Stimulated activated CD8-positive, alpha-beta memory T cell treated with anti-CD3 and anti-CD28 coated beads, Interleukin-2, amount 100 ng/mL, for 48 hours (primary cell): Measurements from ENCODE around the gene MRPL17.
"Not testable (repeated sequence)": the region's sequence is repeated elsewhere in the genome, so short reads cannot be mapped to it uniquely, and the experiment has no call there.

Experiments used
- DNase-seq, 2 donors: peaks; one replicate each; pipeline ENCODE4 v3.0.0-alpha.2; 2020; ENCODE audit warnings: low read depth in 2 of 2

MRPL17 gene

DNA sequence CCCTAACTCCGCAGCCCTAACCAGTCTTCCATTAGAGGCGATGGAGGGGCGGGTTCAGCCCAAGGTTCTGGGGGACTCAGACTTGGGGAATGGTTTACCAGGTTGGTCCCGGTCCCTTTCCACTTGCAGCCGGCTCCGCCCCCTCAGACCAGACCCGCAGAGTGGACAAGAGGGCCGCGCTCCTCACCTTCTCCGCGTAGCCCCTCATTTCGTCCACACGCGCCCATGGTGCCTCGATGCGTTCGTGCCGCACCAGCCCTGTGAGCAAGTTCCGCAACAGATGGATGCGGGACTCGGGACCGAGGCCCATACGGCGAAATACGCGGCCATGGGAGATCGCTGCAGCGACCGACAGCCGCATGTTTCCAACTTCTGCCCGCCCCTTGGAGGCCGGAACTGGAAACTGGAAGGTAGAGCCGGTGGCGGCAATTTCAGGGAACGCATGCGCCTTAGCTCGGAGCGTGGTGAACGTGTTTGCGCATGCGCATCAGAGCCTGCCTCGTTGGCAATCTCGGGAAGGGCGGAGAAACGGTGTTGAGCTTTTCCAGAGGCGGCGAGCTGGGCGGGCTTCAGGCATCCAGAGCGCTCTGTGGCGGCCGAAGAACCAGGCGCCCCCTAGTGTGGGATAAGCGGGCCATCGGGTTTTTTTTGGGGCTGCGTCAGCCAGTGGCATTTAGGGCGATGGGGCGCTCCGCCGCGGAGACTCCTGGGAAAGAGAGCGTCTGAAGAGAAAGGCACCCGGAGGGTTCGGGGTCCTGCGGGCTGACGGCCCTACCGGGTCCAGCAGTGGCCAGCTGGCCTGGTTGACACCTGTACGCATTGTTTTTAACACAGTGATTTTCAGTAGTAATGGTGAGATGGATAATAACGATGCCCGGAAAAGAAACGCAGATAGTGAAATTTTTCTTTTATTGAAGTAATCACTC lies at the start of gene MRPL17:
Gene MRPL17, minus strand, starts transcription at position 405 of the 926 bp plus-strand sequence. Its CDS starts 44 bp downstream, at position 361.
- peak; percentile 96 to 99 for DNase-seq

DNA sequence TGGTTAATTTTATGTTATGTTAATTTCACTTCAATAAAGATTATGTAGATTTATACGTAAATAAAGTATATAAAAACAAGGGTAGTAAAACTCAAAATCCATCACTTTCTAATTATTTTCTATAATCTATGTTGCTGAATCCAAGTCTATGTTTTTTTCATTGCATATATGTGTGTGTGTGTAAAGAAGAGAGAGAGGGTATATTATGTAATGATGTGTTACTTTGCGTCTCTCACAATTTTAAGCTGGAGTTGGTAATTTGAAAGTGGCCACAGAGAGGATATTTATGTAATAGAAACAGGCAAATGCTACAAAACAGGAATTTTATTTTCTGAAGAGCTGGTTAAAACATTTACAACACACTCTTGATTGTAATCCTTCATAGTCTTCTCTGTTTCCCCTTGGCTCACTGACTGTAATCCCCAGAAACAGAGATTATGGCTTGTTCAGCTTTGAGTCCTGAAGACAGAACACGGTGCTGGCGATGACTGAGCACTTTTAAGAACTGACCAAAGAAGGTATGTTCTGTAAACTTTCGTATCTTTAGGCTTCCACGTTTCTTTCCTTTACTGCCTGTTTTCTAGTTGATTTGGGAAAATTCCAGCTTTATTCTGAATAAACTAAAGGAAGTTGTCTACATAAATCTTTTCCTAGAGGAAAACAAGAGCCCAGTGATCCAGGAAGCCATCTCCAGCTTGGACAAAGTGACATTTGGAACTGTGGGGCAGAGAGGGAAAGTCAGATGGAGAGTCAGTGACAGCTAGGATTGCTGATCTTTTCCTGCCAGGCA lies 45.0 kb upstream of the MRPL17 start:
- DNase-seq, result no peak

DNA sequence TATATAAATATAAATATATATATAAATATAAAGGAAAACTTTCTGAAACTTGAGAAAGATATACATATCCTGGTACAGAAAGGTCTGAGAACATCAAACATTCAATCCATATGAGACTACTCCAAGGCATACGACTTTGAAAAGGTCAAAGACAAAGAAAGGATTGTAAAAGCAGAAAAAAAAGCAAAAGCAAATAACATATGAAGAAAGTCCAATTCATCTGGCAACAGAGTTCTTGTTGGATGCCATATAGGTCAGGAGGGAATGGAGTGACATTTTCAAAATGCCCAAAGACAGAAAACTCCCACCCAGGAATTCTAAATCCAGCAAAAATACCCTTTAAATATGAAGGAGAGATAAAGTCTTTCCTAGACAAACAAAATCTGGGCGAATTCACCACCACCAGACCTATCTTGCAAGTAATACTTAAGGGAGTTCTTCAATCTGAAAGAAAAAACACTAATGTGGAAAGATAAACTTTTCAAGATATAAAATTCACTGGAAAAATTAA lies 42.3 kb upstream of the MRPL17 start:
- no peak for DNase-seq

DNA sequence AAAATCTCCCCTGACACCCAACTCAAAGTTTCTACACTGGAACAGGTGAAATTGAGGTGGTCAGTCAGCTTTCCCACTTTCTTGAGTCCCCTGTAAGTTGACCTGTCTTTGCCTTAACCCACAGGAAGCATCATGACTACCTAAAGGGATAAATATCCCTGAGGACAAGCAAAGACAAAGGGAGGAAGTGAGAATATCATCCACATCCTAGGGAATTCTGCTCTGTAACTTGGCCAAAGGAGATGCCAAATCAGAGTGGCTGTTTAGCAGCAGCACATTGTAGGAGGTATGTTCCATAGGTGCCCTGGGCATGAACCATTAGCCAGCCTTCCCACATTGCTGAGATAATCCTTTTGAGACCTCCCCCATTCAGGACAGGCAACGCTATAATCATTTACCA lies 40.9 kb upstream of the MRPL17 start:
- no peak for DNase-seq

DNA sequence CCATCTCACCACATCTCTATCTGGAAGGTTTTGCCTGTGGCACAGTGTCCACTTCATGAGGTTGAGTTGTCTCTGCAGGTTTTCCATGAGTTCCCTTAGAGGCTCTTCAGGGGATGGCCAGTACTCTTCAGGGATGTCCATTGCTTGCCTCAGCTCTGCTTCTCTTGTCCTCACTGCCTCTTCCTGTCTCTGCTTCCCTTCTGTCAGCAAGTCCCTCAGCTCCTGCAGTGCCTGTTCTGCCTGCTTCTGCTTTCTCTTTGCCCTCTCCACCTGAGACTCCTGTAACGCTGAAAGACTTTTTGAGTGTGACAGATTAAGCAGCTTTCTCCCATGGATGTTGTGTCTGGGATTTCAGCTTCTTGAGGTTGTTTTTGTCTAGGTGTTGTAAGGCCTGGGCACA lies 38.2 kb upstream of the MRPL17 start:
- DNase-seq, result no peak

DNA sequence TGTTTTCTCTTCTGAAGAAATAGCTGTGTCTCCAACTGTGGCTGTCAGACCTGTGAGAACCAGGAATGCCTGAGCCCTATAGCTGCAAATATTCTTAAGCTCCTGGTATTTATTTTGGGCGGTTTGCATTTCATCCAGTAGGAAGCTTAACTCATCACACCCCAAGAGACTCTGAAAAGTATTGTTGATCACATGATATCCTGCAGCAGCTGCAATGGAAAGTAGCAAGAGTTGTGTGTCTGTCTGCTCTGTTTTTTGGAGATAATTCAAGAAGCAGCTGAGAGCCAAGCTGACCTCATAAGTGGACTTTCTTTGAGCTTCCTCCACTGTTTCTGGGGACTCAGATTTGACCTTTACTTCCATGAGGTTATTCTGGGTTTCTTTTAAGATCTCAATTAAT lies 36.4 kb upstream of the MRPL17 start:
- DNase-seq, result no peak

DNA sequence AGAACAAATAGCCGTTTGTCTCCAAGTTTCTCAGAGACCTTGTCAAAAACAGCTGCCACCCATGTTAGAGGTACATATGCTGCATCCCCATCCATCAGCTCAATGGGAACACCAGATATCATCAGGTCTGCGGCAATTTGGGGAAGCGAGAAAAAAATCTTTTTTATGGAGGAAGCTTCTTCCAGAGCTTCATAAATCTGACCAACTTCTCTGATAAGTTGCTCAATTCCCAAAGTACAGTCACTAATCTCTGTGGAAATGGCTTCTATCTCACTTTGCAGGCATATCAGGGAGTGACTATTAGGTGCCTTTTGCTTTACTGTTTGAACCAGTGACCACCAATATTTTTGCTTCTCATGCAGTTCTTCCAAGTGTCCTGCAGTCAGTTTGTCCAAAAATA lies 34.3 kb upstream of the MRPL17 start:
- DNase-seq, result no peak

DNA sequence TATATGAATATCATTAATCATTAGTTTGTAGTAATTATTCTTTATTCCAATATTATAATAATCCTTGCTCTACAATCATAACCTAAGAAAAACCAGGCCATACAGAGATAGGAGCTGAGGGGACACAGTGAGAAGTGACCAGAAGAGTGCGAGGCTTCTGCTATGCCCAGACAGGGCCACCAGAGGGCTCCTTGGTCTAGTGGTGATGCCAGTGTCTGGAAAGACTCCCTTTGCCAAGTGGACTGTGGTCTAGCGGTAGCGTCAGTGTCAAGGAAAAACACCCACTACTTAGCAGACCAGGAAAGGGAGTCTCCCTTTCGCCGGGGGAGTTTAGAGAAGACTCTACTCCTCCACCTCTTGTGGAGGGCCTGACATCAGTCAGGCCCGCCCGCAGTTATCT lies 28.4 kb upstream of the MRPL17 start:
- peak; percentile 18 to 43 for DNase-seq

DNA sequence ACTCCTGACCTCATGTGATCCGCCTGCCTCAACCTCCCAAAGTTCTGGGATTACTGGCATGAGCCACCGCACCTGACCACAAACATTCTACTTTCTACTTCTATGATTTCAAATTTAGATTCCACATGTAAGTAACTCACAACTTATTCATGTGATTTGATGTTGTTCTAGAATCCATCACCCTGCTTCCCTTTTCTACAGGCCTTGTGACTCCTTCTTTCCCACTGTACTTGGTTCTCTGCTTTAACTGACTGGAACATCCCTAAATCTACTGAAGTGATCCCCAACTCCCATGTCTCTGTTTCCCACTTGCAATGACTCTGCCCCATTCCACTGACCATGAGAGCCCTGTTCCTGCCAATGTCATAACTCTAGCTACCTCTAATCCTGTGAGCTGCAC lies 25.7 kb upstream of the MRPL17 start:
- no peak for DNase-seq

DNA sequence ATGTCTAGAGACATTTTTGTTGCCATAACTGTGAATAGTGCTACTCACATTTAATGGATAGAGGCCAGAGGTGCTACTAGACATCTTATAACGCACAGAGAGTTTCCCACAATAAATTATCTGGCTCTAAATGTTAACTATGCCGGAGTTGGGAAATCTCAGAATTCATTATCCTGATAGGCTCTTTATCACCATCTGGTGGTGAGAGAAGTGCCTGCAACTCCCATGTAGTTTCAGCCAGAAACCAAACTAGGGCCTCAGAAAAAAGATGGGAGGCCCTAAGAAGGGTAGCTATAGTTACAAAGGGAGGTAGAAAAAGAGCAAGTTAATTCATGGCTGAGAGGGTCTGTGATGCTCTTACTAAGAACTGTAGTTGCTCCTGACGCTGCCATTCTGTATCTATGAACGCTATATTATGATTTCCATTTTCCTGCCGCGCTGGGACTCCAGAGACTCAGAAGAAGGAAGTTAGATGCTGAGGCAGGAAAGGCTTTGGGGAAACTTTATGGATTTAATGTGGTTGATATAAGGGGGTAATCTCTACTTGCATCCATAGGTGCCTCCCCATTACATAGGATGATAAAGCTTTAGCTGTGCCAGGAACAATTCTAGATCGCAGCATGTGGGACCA lies 22.9 kb upstream of the MRPL17 start:
- DNase-seq, result no peak

DNA sequence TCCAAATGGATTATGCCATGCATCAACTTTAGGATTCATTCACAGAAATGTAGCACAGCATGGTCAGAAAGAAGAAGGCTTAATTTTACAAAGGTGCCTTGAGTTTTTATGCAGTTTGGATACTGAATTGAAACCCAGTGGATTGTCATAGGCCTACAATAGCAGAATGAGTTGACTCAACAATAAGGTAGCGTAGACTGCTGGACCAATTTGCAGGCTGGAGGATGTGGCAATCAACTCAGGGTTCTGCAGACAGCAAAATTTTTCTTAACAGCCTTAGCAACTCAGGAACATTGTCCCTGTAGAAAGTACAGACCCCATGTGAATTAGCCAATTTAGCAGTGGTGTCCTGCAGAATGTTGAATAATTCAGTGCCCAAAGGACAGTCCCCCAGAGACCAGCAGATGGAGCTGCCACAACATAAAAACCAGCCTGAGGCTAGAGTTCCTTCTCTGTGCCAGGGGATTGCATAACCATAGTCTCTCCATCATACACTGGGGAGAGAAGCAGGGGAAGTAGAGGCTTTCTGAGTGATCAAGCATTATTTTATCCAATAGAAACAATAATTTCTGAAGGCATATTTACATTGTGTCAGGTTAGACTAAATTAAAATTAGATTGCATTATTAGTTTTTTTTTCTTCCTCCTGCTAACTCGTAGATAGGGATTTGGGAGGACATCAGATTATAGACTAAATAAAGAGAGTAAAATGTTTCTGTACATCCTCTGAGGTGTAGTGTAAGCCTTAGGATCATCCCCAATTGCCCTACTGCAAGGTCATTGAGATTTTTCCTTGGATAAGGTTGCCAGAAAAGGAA lies 20.3 kb upstream of the MRPL17 start:
- DNase-seq, result no peak

DNA sequence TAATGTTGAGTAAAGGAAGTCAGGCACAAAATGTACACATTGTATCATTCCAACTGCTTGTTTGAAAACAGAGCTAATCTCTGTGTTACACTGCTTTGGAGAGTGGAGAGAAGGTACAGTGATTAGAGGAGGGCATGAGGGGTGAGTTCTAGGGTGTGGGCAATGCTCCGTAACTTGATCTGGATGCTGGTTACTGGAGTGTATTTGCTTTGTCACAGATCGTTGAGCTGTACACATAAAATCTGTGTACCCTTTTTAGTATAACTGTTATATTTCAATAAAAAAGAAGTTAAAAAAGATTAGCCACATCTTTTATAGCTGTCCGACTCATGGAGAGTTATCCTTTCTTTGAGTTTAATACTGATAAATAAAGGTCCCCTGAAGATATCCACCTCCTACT lies 18.8 kb upstream of the MRPL17 start:
- not testable (repeated sequence) for DNase-seq

DNA sequence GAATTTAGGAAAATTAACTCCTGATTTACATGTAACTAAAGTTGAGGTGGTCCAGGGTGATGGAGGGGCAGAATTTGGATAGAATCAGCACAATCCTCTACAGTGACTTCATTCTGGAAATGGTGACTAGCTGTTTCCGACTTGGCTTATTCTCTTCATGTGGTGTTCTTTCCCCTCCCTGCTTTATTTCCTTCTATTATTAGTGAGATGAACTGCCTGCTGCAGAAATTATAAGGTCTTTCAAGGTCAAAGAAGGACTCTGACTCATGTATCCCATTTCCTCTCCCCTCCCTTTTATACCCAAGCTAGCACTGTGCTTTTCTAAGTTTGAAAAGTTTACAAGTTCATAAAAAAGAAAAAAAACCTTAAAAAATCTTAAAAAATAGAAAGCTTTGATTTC lies 12.2 kb upstream of the MRPL17 start:
- DNase-seq, result no peak

DNA sequence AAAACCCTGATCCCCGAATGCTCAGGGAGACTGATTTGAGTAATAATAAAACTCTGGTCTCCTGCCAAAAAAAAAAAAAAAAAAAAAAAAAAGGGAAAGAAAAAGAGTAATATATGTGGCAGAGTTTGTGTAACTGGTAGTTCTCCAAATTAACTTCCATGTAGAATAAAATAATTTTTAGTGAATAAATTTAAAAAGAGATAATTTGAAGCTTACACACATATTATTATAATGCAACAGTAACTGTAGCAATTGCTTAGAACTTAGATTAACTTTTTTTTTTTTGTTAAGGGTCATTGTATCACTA lies 11.0 kb upstream of the MRPL17 start:
- DNase-seq, result no peak

DNA sequence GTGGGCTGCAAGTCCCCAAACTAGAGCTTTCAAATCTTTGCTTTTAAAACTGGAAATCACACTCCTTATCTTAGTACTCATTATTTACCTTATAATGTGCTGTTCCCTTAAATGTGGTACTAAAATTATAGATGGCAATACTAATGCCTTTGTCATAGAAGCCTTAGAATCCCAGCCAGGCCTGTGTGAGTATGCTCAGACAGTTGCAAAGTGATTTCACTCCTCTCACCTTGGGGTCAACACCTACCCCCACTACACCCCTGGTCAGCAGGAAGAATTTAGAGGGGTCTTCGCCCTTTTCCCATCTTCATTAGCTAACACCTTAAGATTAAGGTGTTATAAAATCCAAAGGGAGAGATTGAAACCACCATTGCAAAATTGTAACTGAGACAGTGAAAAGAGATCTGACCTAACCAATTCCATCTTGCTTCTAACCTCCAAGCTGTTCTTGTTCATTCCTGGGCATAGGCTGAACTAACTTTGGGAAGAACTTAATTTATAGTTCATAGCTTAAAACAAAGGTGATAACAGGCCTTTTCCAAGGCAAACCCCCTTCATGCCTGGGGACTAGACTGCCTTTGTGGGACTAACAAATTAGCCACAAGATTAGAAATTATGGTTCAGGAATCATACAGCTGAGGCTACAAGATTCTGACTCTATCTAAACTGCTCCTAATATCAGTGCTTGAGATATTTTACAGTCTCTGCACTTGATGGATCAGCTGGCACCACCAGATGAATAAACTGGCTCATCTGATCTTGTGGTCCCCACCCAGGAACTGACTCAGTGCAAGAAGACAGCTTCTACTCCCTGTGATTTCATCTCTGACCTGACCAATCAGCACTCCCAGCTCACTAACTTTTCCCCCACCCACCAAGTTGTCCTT lies 10.4 kb upstream of the MRPL17 start:
- peak; percentile 13 to 34 for DNase-seq

DNA sequence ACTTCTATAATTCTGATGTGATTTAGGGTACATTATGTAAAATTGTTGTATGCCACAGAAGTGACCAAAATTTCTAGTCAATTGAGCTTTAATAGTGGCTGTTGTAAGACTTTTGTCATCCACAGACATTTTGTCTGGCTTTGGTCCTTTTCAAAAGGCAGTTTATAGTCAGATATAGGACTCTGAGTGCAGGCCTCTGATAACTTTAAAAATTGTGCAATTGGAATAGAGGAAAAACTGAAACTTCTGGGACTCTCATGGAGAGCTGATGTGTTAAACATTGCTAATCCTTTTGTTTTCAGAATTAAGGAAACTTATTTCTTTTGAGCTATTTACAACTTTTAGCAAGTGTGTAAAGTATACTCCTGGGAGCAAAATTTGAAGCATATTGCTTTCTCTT lies 9.0 kb upstream of the MRPL17 start:
- no peak for DNase-seq

DNA sequence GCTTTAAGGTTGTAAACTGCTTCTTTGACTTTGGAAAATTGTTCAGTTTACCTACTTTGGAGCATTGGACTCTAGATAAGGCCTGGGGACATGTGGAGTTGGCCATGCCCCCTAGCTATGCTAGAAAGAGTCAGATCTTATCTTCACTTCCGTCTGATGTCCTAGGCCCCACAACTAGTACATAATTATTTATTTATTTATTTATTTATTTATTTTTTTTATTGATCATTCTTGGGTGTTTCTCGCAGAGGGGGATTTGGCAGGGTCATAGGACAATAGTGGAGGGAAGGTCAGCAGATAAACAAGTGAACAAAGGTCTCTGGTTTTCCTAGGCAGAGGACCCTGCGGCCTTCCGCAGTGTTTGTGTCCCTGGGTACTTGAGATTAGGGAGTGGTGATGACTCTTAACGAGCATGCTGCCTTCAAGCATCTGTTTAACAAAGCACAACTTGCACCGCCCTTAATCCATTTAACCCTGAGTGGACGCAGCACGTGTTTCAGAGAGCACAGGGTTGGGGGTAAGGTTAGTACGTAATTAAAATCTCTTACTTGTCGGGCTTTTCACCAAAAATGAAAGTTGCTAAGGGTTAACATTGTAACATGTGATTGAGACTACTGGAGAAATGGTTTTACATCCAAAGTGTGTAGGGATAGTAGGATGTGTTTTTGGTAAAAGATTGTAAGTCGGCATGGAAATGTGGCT lies 7.4 kb upstream of the MRPL17 start:
- not testable (repeated sequence) for DNase-seq

DNA sequence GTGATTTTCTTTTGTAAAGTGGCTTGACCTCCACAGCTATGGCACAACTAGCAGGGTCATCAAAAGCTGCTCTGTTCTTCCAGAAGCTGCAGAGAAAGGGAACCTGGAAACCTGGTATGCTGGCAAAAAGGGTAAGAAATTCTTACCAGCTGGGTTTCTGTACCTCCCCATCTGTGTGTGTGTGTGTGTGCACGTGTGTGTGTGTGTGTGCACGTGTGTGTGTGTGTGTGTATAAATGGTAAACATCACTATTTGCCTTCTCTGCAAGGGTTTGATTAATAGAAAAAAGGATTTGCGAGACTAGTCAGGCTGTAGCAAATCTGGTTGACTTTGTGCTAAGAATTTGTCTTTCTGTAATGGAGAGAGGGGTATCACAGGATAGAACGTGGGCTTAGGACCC lies 4.7 kb upstream of the MRPL17 start:
- no peak for DNase-seq

DNA sequence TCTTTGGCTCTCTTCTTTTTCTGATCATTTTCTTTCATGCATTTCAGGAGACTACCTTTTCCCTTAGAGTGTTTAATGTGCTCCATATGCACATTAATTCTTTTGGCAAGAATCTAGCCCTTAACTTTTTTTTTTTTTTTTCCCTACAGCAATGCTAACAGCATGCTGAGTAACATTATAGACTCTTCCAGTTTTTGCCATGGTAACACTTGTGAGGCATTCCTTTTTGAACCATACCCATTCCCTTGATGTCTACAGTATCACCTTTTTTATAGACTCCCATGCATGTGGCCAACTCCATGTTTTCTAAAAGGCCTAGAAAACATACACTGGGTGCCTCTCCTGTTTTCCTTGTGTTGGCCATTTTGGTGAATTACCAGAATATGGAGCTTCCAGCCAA lies 2.9 kb upstream of the MRPL17 start:
- no peak for DNase-seq

DNA sequence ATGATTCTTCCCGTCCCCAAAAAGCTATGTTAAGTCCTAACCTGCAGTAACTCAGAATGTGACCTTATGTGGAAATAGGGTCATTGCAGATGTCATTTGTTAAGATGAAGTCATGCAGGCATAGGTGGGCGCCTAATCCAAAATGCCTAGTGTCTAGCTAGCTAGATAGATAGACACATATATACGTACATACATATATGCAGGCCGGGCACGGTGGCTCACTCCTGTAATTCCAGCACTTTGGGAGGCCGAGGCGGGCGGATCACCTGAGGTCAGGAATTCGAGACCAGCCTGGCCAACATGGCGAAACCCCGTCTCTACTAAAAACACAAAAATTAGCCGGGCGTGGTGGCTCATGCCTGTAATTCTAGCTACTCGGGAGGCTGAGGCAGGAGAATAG lies 928 bp upstream of the MRPL17 start:
- DNase-seq, result not testable (repeated sequence)
